HCT116 (cell line): Measurements from ENCODE around the gene RASSF5. TPM values are rescaled to one million over a fixed set of nuclear protein-coding genes. Genes with fewer than 3 reads are reported as not detected.

Experiments
- ATAC-seq: fragments of 200-7000 bp; cut with Tn5 transposase; 2 replicates; pipeline ENCODE4 v1.9.1; 2020; ENCODE audit warnings: mild to moderate bottlenecking, moderate library complexity
- BruUV-seq: library from RNA; stranded (reverse); fragments of 400-500 nt; replicated peaks from 2 replicates; lab custom pipeline; 2021; lab: Mats Ljungman, UMichigan
- CTCF ChIA-PET: fragments of 300-600 bp; sonication (Branson Sonifier 250); formaldehyde crosslinking; loops from one replicate; lab custom pipeline; 2021; ENCODE audit warnings: antibody characterized with exemption; lab: Charles Lee
- POLR2A ChIA-PET: fragments of 300-600, 350-600 bp; sonication (Branson Sonifier 250); formaldehyde crosslinking; loops from one replicate; lab custom pipeline; 2021; ENCODE audit warnings: antibody characterized with exemption; lab: Charles Lee
- RAD21 ChIA-PET, 2 experiments: fragments of 300-600 bp; sonication (Branson Sonifier 250); formaldehyde crosslinking; loops; one replicate each; lab custom pipeline; 2023; ENCODE audit warnings: low total read pairs in 2 of 2; ENCODE audit not compliant: uncharacterized antibody in 2 of 2, unreplicated experiment in 2 of 2, low non-redundant PET in 1 of 2; lab: Charles Lee
- DNase-seq: peaks from one replicate; pipeline ENCODE4 v3.0.0-alpha.2; 2010; ENCODE audit warnings: low read depth, low spot score
- H2AFZ ChIP-seq: fragments of 200-600 bp; shearing (Covaris generic), sonication (generic); 2 replicates; pipeline ENCODE4 v1.6.1; 2017; ENCODE audit warnings: low read depth, mixed run types, mixed read lengths, antibody characterized with exemption, low read length; ENCODE audit not compliant: poor library complexity, severe bottlenecking
- H3K27ac ChIP-seq: 2 replicates; pipeline ENCODE4 v1.5.1; 2012; ENCODE audit warnings: low read depth, low read length
- H3K27me3 ChIP-seq: fragments of 200-600 bp; sonication (generic); 2 replicates; pipeline ENCODE4 v1.6.1; 2016; ENCODE audit warnings: mixed run types, low read length, mixed read lengths; ENCODE audit not compliant: insufficient read depth
- H3K36me3 ChIP-seq, 2 experiments: fragments of 200-500 bp in 1 of 2; fragments of 200-600 bp in 1 of 2; sonication (Bioruptor generic) in 1 of 2; sonication (generic) in 1 of 2; 2 replicates each; pipeline versions ENCODE4 v1.5.1 to v1.6.1; 2014 to 2016; ENCODE audit warnings: low read length in 2 of 2, inconsistent platforms in 1 of 2, mixed read lengths in 1 of 2, mixed run types in 1 of 2; ENCODE audit not compliant: insufficient read depth in 2 of 2, control insufficient read depth in 1 of 2
- H3K4me1 ChIP-seq, 2 experiments: fragments of 200-600 bp in 1 of 2; sonication (generic) in 1 of 2; 2 replicates each; pipeline versions ENCODE4 v1.5.1 to v1.6.1; 2012 to 2017; ENCODE audit warnings: low read length in 2 of 2, inconsistent platforms in 1 of 2, mild to moderate bottlenecking in 1 of 2, mixed read lengths in 1 of 2, mixed run types in 1 of 2, moderate library complexity in 1 of 2; ENCODE audit not compliant: insufficient read depth in 2 of 2, control insufficient read depth in 1 of 2
- H3K4me2 ChIP-seq: fragments of 200-600 bp; sonication (generic); 2 replicates; pipeline ENCODE4 v1.6.1; 2017; ENCODE audit warnings: mixed run types, low read length, mixed read lengths
- H3K4me3 ChIP-seq, 2 experiments: fragments of 200-600 bp in 1 of 2; sonication (generic) in 1 of 2; replicated peaks in 1 of 2; 2 replicates each; pipeline ENCODE4 v1.5.1; 2011 to 2016; ENCODE audit warnings: low read length in 2 of 2, control low read depth in 1 of 2, low read depth in 1 of 2, mild to moderate bottlenecking in 1 of 2, mixed read lengths in 1 of 2, mixed run types in 1 of 2
- H3K79me2 ChIP-seq: fragments of 200-600 bp; sonication (generic); 2 replicates; pipeline ENCODE4 v1.6.1; 2017; ENCODE audit warnings: mild to moderate bottlenecking, mixed run types, low read length, moderate library complexity, mixed read lengths; ENCODE audit not compliant: insufficient read depth
- H3K9ac ChIP-seq: fragments of 200-600 bp; sonication (generic); 2 replicates; pipeline ENCODE4 v1.6.1; 2016; ENCODE audit warnings: low read length, mixed read lengths
- H3K9me2 ChIP-seq: fragments of 200-600 bp; sonication (generic), shearing (Covaris generic); 2 replicates; pipeline ENCODE4 v1.6.1; 2017; ENCODE audit warnings: mixed run types, mild to moderate bottlenecking, moderate library complexity; ENCODE audit not compliant: insufficient read depth
- H3K9me3 ChIP-seq, 2 experiments: fragments of 200-500 bp in 1 of 2; fragments of 200-600 bp in 1 of 2; sonication (Bioruptor generic) in 1 of 2; sonication (generic) in 1 of 2; 2 replicates each; pipeline ENCODE4 v1.6.1; 2014 to 2017; ENCODE audit warnings: low read length in 2 of 2, mixed read lengths in 2 of 2, inconsistent platforms in 1 of 2, low read depth in 1 of 2, mild to moderate bottlenecking in 1 of 2, mixed run types in 1 of 2, moderate library complexity in 1 of 2; ENCODE audit not compliant: control insufficient read depth in 1 of 2, insufficient read depth in 1 of 2
- H4K20me1 ChIP-seq: fragments of 200-600 bp; sonication (generic), shearing (Covaris generic); 2 replicates; pipeline ENCODE4 v1.6.1; 2017; ENCODE audit warnings: mixed run types, mild to moderate bottlenecking, moderate library complexity; ENCODE audit not compliant: insufficient read depth
- EGR1 ChIP-seq: IDR thresholded peaks from 2 replicates; pipeline ENCODE4 v1.6.1; 2012; ENCODE audit warnings: low read depth
- EZH2phosphoT487 ChIP-seq: fragments of 200-600 bp; IDR thresholded peaks from 2 replicates; pipeline ENCODE4 v1.6.1; 2018; ENCODE audit warnings: antibody characterized with exemption, borderline replicate concordance
- FOSL1 ChIP-seq: IDR thresholded peaks from 2 replicates; pipeline ENCODE4 v1.6.1; 2012; ENCODE audit warnings: low read depth
- JUND ChIP-seq: IDR thresholded peaks from 2 replicates; pipeline ENCODE4 v1.6.1; 2012
- TCF7L2 ChIP-seq: IDR thresholded peaks from 2 replicates; pipeline ENCODE4 v1.7.0; 2011; ENCODE audit warnings: borderline replicate concordance, inconsistent platforms; ENCODE audit not compliant: insufficient read depth, insufficient read length; ENCODE audit errors: extremely low read depth
- ZNF274 ChIP-seq: fragments of 200-500 bp; sonication (Bioruptor generic); IDR thresholded peaks from 2 replicates; pipeline ENCODE4 v1.6.1; 2014; ENCODE audit warnings: mild to moderate bottlenecking, low read depth, low read length, inconsistent platforms
- intact Hi-C: fragments of 100-400 bp; cut with micrococcal nuclease; formaldehyde crosslinking; loops from 2 replicates; pipeline ENCODE4 v1.10.0; 2022
- total RNA-seq: library from RNA; stranded (reverse); gene quantifications from one replicate; pipeline ENCODE4 v1.2.1, GENCODE V29; 2021; ENCODE audit not compliant: unreplicated experiment
- TF ChIP-seq, protein P1 (sequence below): IDR thresholded peaks from 2 replicates; pipeline ENCODE4 v1.6.1; 2011; ENCODE audit warnings: mild to moderate bottlenecking, low read length, moderate library complexity; ENCODE audit not compliant: insufficient replicate concordance; ENCODE audit errors: extremely low read depth
- TF ChIP-seq, protein P2 (sequence below): IDR thresholded peaks from 2 replicates; pipeline ENCODE4 v1.6.1; 2012; ENCODE audit warnings: low read depth
- TF ChIP-seq, protein P3 (sequence below): IDR thresholded peaks from 2 replicates; pipeline ENCODE4 v1.6.1; 2012

Gene RASSF5
- total RNA-seq, 1 experiment from 2014 or later = 5.4 TPM

DNA sequence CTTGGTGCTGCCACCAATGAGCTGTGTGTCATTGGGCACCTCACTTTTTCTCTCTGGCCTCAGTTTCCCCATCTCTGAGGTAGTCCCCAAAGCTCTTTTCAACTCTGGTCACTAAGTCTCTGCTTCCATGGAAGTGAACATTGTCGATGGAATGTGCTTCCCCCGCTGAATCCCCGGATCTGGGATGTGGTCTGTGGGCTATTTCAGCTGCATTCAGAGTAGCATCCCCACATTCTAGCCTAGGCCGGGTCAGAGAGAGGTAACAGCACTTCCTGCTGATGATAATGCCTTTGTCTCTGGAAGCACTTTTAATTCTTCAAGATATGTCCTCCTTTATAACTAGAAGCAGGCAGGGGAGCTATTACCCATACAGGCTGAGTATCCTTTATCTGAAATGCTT is 29.8 kb downstream of the RASSF5 start:
- no TSS peak for BruUV-seq
- Histone ChIP-seq H3K9me3 (no peaks in the 10 kb centered on the region), H3K36me3 (no peaks in the 10 kb centered on the region), H3K4me3 (no peak overlapping the region), H3K4me1 (no peaks in the 10 kb centered on the region), H3K79me2 (no peaks in the 10 kb centered on the region), H3K9ac (no peak overlapping the region), H3K27me3 (no peaks in the 10 kb centered on the region), H2AFZ (no peak overlapping the region), H3K27ac (no peak overlapping the region), H3K9me2 (no peaks in the 10 kb centered on the region), H4K20me1 (no peaks in the 10 kb centered on the region), H3K4me2 (no peak overlapping the region)
- ChIA-PET POLR2A (no interaction called here), CTCF (interaction anchor here (0.9 to 1.6 kb wide), 2 partner anchors 8 to 127 kb away, joined by 3 read pairs; no protein-coding TSS in a partner anchor), RAD21 (no interaction called here)
- intact Hi-C loops = no loop called here
- TF ChIP-seq EGR1 (no peak), ZNF274 (no peak), EZH2phosphoT487 (no peak), JUND (no peak), FOSL1 (no peak)
- TF ChIP-seq, protein P1, sequence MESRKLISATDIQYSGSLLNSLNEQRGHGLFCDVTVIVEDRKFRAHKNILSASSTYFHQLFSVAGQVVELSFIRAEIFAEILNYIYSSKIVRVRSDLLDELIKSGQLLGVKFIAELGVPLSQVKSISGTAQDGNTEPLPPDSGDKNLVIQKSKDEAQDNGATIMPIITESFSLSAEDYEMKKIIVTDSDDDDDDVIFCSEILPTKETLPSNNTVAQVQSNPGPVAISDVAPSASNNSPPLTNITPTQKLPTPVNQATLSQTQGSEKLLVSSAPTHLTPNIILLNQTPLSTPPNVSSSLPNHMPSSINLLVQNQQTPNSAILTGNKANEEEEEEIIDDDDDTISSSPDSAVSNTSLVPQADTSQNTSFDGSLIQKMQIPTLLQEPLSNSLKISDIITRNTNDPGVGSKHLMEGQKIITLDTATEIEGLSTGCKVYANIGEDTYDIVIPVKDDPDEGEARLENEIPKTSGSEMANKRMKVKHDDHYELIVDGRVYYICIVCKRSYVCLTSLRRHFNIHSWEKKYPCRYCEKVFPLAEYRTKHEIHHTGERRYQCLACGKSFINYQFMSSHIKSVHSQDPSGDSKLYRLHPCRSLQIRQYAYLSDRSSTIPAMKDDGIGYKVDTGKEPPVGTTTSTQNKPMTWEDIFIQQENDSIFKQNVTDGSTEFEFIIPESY = no peak
- ATAC-seq (no peak), DNase-seq (no peak)

DNA sequence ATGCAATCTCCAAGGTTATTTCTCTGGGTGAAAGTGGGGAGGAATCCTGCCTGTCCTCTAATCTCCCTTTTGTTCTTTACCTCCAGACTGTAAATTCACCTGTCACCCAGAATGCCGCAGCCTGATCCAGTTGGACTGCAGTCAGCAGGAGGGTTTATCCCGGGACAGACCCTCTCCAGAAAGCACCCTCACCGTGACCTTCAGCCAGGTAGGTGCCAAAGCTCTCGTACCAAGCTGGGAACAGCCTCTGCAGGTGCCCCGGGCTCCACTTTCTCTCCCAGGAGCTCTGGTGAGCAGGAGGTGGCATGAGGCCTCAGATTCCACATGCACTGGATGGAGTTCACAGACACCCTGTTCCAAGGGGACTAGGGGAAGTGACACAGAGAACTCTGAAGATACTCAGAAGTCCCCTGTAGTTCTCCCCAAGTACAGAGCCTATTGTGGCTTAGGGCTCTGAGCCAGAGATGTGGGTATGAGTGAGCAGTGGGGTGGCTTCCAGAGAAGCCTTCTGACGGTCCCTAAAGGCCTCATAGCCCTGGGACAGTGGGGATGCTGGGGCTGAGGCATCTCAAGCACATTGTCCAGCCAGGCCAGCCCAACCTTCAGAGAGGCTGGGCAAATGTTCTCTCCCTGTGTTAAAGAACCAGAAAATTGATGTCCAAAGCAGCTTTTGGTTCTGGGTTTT is 30.9 kb downstream of the RASSF5 start:
- no peak for TF ChIP-seq TCF7L2
- TF ChIP-seq, protein P2, sequence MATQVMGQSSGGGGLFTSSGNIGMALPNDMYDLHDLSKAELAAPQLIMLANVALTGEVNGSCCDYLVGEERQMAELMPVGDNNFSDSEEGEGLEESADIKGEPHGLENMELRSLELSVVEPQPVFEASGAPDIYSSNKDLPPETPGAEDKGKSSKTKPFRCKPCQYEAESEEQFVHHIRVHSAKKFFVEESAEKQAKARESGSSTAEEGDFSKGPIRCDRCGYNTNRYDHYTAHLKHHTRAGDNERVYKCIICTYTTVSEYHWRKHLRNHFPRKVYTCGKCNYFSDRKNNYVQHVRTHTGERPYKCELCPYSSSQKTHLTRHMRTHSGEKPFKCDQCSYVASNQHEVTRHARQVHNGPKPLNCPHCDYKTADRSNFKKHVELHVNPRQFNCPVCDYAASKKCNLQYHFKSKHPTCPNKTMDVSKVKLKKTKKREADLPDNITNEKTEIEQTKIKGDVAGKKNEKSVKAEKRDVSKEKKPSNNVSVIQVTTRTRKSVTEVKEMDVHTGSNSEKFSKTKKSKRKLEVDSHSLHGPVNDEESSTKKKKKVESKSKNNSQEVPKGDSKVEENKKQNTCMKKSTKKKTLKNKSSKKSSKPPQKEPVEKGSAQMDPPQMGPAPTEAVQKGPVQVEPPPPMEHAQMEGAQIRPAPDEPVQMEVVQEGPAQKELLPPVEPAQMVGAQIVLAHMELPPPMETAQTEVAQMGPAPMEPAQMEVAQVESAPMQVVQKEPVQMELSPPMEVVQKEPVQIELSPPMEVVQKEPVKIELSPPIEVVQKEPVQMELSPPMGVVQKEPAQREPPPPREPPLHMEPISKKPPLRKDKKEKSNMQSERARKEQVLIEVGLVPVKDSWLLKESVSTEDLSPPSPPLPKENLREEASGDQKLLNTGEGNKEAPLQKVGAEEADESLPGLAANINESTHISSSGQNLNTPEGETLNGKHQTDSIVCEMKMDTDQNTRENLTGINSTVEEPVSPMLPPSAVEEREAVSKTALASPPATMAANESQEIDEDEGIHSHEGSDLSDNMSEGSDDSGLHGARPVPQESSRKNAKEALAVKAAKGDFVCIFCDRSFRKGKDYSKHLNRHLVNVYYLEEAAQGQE = no peak
- TF ChIP-seq, protein P3, sequence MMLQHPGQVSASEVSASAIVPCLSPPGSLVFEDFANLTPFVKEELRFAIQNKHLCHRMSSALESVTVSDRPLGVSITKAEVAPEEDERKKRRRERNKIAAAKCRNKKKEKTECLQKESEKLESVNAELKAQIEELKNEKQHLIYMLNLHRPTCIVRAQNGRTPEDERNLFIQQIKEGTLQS = no peak
- TF ChIP-seq JUND = no peak
- TF ChIP-seq, protein P1 = no peak
- Histone ChIP-seq H3K4me1 (no peaks in the 10 kb centered on the region), H2AFZ (no peak overlapping the region), H3K36me3 (no peaks in the 10 kb centered on the region), H3K9ac (no peak overlapping the region), H3K27me3 (no peaks in the 10 kb centered on the region), H3K27ac (no peak overlapping the region), H3K79me2 (no peaks in the 10 kb centered on the region), H3K9me2 (no peaks in the 10 kb centered on the region), H3K9me3 (no peaks in the 10 kb centered on the region), H4K20me1 (no peaks in the 10 kb centered on the region), H3K4me2 (no peak overlapping the region), H3K4me3 (no peak overlapping the region)
- intact Hi-C loops = no loop called here
- BruUV-seq = no TSS peak
- no peak for ATAC-seq
- ChIA-PET RAD21 (no interaction called here), POLR2A (no interaction called here), CTCF (no interaction called here)
- no peak for DNase-seq
